Karpas-422 (cell line): ENCODE measurements around the gene GP5. TPM values are rescaled to one million over a fixed set of nuclear protein-coding genes. Genes with fewer than 3 reads are reported as not detected.
A peak's percentile ranks its signal among the peaks of the same experiment; 100 is the strongest.

Source experiments
- DNase-seq: peaks from one replicate; pipeline ENCODE4 v3.0.0-alpha.2; 2015
- H2AFZ ChIP-seq: fragments of 200-600 bp; sonication (generic); 2 replicates; pipeline ENCODE4 v1.6.1; 2014; ENCODE audit warnings: antibody characterized with exemption, low read length, mixed read lengths
- H3K27ac ChIP-seq: fragments of 200-600 bp; sonication (generic); 2 replicates; pipeline ENCODE4 v1.5.1; 2014; ENCODE audit warnings: mild to moderate bottlenecking, low read length, moderate library complexity
- H3K27me3 ChIP-seq: fragments of 200-600 bp; sonication (generic); 2 replicates; pipeline ENCODE4 v1.6.1; 2014; ENCODE audit warnings: low read length, mixed read lengths
- H3K36me3 ChIP-seq: fragments of 200-600 bp; sonication (generic); 2 replicates; pipeline ENCODE4 v1.6.1; 2014; ENCODE audit warnings: low read length, mixed read lengths; ENCODE audit not compliant: insufficient read depth
- H3K4me1 ChIP-seq: fragments of 200-600 bp; sonication (generic); 2 replicates; pipeline ENCODE4 v1.6.1; 2014; ENCODE audit warnings: mild to moderate bottlenecking, low read length, mixed read lengths
- H3K4me2 ChIP-seq: fragments of 200-600 bp; sonication (generic); 2 replicates; pipeline ENCODE4 v1.6.1; 2014; ENCODE audit warnings: low read length, low read depth, mild to moderate bottlenecking; ENCODE audit not compliant: poor library complexity, severe bottlenecking
- H3K4me3 ChIP-seq: fragments of 200-600 bp; sonication (generic); 2 replicates; pipeline ENCODE4 v1.5.1; 2014; ENCODE audit warnings: mild to moderate bottlenecking, antibody characterized with exemption, low read length, mixed read lengths
- H3K79me2 ChIP-seq: fragments of 200-600 bp; sonication (generic); 2 replicates; pipeline ENCODE4 v1.6.1; 2014; ENCODE audit warnings: mild to moderate bottlenecking, low read length, mixed read lengths
- H3K9ac ChIP-seq: fragments of 200-600 bp; sonication (generic); 2 replicates; pipeline ENCODE4 v1.6.0; 2014; ENCODE audit warnings: low read length
- H3K9me2 ChIP-seq: fragments of 200-600 bp; sonication (generic), shearing (Covaris generic); replicated peaks from 2 replicates; pipeline ENCODE4 v1.6.0; 2014; ENCODE audit warnings: mild to moderate bottlenecking, low read length, moderate library complexity; ENCODE audit not compliant: insufficient read depth
- H3K9me3 ChIP-seq: fragments of 300-700, 200-600 bp; sonication (generic); 2 replicates; pipeline ENCODE4 v1.6.1; 2014; ENCODE audit warnings: low read length, mixed read lengths
- H4K20me1 ChIP-seq: fragments of 200-600 bp; sonication (generic); 2 replicates; pipeline ENCODE4 v1.6.1; 2014; ENCODE audit warnings: mild to moderate bottlenecking, antibody characterized with exemption, low read length, low read depth; ENCODE audit not compliant: insufficient read depth
- total RNA-seq: library from RNA; depleted of rRNA; stranded (reverse); fragments of >200 nt; shearing (Covaris generic); gene quantifications from 2 replicates; pipeline ENCODE4 v1.2.3, GENCODE V29; 2014; ENCODE audit warnings: low replicate concordance

GP5 gene
- total RNA-seq, 1 experiment from 2014 or later, result not detected

GRCh38 chr3:194373028-194373427 lies 26.0 kb downstream of the GP5 start:
- Histone ChIP-seq H3K9ac (no peak overlapping the region), H3K27me3 (no peaks in the 10 kb centered on the region), H2AFZ (no peak overlapping the region), H3K36me3 (no peaks in the 10 kb centered on the region), H3K9me3 (no peaks in the 10 kb centered on the region), H3K9me2 (no peaks in the 10 kb centered on the region), H3K27ac (no peak overlapping the region), H3K4me1 (peaks cover 9% of the 10 kb centered on the region), H3K4me2 (no peak overlapping the region), H3K79me2 (no peaks in the 10 kb centered on the region), H3K4me3 (no peak overlapping the region), H4K20me1 (no peaks in the 10 kb centered on the region)
- no peak for DNase-seq

DNA sequence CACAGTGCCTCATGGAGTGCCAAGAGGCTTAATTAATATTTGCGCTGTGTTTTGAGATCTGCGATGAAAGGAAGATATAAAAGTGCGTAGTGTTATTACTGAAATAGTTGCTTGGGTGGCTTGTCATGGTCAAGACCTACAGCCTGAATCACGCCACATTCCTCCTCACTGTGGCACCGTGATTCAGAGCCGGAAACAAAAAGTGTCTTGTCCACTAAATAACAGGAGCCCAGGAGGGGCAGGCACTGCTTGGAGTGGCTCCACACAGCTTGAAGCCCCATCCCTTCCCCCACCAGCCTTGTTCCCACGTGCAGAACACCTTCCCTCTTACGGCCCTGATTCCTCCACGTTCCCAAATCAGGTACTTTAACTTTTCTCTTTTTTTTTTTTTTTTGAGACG lies 28.3 kb downstream of the GP5 start:
- DNase-seq, result no peak
- no peaks in the 10 kb centered on the region for H3K9me3 ChIP-seq
- H3K4me3 ChIP-seq, result no peak overlapping the region
- no peaks in the 10 kb centered on the region for H4K20me1 ChIP-seq
- H3K4me2 ChIP-seq, result no peak overlapping the region
- H3K27ac ChIP-seq, result no peak overlapping the region
- H3K79me2 ChIP-seq, result no peaks in the 10 kb centered on the region
- H3K9me2 ChIP-seq, result no peaks in the 10 kb centered on the region
- H3K36me3 ChIP-seq, result no peaks in the 10 kb centered on the region
- H3K27me3 ChIP-seq, result no peaks in the 10 kb centered on the region
- no peak overlapping the region for H2AFZ ChIP-seq
- H3K9ac ChIP-seq, result no peak overlapping the region
- peaks cover 9% of the 10 kb centered on the region for H3K4me1 ChIP-seq

GRCh38 chr3:194369522-194370279 lies 29.4 kb downstream of the GP5 start, which contains the start of gene LRRC15:
Gene LRRC15, minus strand, starts transcription at chr3:194369743. Its CDS starts 8,700 bp downstream, at chr3:194361043.
- H3K9ac ChIP-seq, result no peak within 1 kb of the TSS

GRCh38 chr3:194368918-194369317 lies 30.1 kb downstream of the GP5 start:
- DNase-seq, result no peak
- H3K79me2 ChIP-seq, result no peaks in the 10 kb centered on the region
- no peak overlapping the region for H3K4me2 ChIP-seq
- H3K9me2 ChIP-seq, result no peaks in the 10 kb centered on the region
- no peak overlapping the region for H3K4me3 ChIP-seq
- no peaks in the 10 kb centered on the region for H3K9me3 ChIP-seq
- H4K20me1 ChIP-seq, result no peaks in the 10 kb centered on the region
- H3K4me1 ChIP-seq, result peaks cover 9% of the 10 kb centered on the region
- no peak overlapping the region for H3K9ac ChIP-seq
- no peaks in the 10 kb centered on the region for H3K27me3 ChIP-seq
- H3K27ac ChIP-seq, result no peak overlapping the region
- no peak overlapping the region for H2AFZ ChIP-seq
- no peaks in the 10 kb centered on the region for H3K36me3 ChIP-seq

More at GRCh38 chr3:194369522-194370279, 29.4 kb downstream of the GP5 start, which contains the start of gene LRRC15:
- H3K4me3 ChIP-seq, result no peak within 1 kb of the TSS
- no peak within 1 kb of the TSS for H3K27ac ChIP-seq
- H3K4me2 ChIP-seq, result no peak within 1 kb of the TSS
- no peak for DNase-seq
- H2AFZ ChIP-seq, result no peak within 1 kb of the TSS
- H3K27me3 ChIP-seq, result no peaks in the 10 kb centered on the region
- no peaks in the 10 kb centered on the region for H3K36me3 ChIP-seq
- H4K20me1 ChIP-seq, result no peaks in the 10 kb centered on the region
- no peaks in the 10 kb centered on the region for H3K9me3 ChIP-seq
- H3K4me1 ChIP-seq, result peaks cover 9% of the 10 kb centered on the region
- H3K9me2 ChIP-seq, result no peaks in the 10 kb centered on the region
- H3K79me2 ChIP-seq, result no peaks in the 10 kb centered on the region

DNA sequence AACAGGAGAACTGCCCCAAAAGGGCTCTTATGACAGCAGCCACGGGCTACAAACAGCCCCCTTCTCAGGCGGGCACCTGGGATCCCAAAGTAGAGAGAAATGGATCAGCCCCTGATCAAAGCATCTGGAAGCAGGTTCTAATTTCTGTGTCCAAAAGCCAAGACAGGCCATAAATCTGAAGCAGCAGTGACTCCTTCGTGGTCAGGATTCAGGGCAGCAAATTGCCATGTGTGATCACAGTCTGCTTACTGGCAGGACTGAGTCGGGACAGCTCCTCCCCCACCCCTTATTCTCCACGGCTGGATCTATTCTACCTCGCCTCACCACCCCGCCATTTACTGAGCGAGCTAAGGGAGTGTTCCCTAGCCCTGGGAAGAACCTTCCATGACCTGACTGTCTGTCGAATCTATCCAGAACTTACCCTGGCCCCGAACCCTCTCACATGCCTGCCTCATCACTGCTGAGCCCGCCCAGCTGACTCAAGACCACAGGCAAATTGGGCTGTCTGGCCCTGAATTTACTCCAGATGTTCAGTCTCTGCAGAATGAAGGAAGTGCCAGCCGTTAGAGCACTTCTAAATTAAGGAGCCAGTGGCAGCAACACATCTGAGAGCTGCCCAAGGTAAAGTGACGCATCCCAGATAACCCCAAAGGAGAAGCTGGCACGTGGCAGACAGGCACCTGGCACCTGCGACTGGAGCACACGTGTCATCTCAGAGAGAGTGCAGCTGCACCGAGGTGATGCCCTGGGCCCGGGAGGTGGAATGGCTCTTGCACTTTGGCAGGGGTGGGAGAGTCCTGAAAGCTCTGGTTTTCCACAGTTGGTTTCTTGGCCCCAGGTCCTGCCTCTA lies 30.8 kb downstream of the GP5 start:
- H3K36me3 ChIP-seq, result no peaks in the 10 kb centered on the region
- no peaks in the 10 kb centered on the region for H3K27me3 ChIP-seq
- H3K4me3 ChIP-seq, result no peak overlapping the region
- peaks cover 9% of the 10 kb centered on the region for H3K4me1 ChIP-seq
- peak; percentile 67 for DNase-seq
- no peaks in the 10 kb centered on the region for H3K9me2 ChIP-seq
- no peak overlapping the region for H3K27ac ChIP-seq
- H3K79me2 ChIP-seq, result no peaks in the 10 kb centered on the region
- no peaks in the 10 kb centered on the region for H4K20me1 ChIP-seq
- H3K4me2 ChIP-seq, result no peak overlapping the region
- no peak overlapping the region for H2AFZ ChIP-seq
- H3K9ac ChIP-seq, result no peak overlapping the region
- no peaks in the 10 kb centered on the region for H3K9me3 ChIP-seq

GRCh38 chr3:194365978-194366490 lies 33.0 kb downstream of the GP5 start:
- no peaks in the 10 kb centered on the region for H3K36me3 ChIP-seq
- no peaks in the 10 kb centered on the region for H3K9me3 ChIP-seq
- no peaks in the 10 kb centered on the region for H4K20me1 ChIP-seq
- H2AFZ ChIP-seq, result no peak overlapping the region
- no peak overlapping the region for H3K27ac ChIP-seq
- H3K9me2 ChIP-seq, result no peaks in the 10 kb centered on the region
- no peaks in the 10 kb centered on the region for H3K27me3 ChIP-seq
- no peaks in the 10 kb centered on the region for H3K79me2 ChIP-seq
- no peak for DNase-seq
- no peak overlapping the region for H3K9ac ChIP-seq
- peaks cover 9% of the 10 kb centered on the region for H3K4me1 ChIP-seq
- no peak overlapping the region for H3K4me3 ChIP-seq
- H3K4me2 ChIP-seq, result no peak overlapping the region

- Histone ChIP-seq H4K20me1 (no peaks in the 10 kb centered on the region), H3K36me3 (no peaks in the 10 kb centered on the region), H3K27ac (no peak overlapping the region), H3K79me2 (no peaks in the 10 kb centered on the region), H3K9ac (no peak overlapping the region), H3K4me3 (no peak overlapping the region), H3K9me2 (no peaks in the 10 kb centered on the region), H3K4me1 (peaks cover 9% of the 10 kb centered on the region), H2AFZ (no peak overlapping the region), H3K27me3 (no peaks in the 10 kb centered on the region), H3K9me3 (no peaks in the 10 kb centered on the region), H3K4me2 (no peak overlapping the region)
- DNase-seq, result no peak
Measured at GRCh38 chr3:194365526-194365925, 33.5 kb downstream of the GP5 start.
